Lung (tissue), 12 donors: ENCODE data around the gene VPS72. TPM values are rescaled to one million over a fixed set of nuclear protein-coding genes. Genes with fewer than 3 reads are reported as not detected.

ENCODE experiments used
- ATAC-seq: fragments of 200-7000 bp; cut with Tn5 transposase; one replicate; pipeline ENCODE4 v1.9.1; 2020; ENCODE audit warnings: moderate number of reproducible peaks; ENCODE audit not compliant: insufficient read depth, low FRiP score
- DNase-seq, 3 donors: peaks; one replicate each; pipeline ENCODE4 v3.0.0-alpha.2; 2013 to 2017
- H3K27ac ChIP-seq, 2 donors: one replicate each; pipeline ENCODE4 v1.5.1; 2013; ENCODE audit warnings: mild to moderate bottlenecking in 2 of 2, moderate library complexity in 2 of 2, control low read depth in 1 of 2, inconsistent platforms in 1 of 2, low read depth in 1 of 2, low read length in 1 of 2
- H3K27me3 ChIP-seq, 3 donors: one replicate each; pipeline ENCODE4 v1.5.1; 2013; ENCODE audit warnings: low read length in 2 of 3; ENCODE audit not compliant: control insufficient read depth in 3 of 3, insufficient read depth in 3 of 3
- H3K36me3 ChIP-seq, 4 donors: one replicate each; pipeline ENCODE4 v1.5.1; 2013; ENCODE audit warnings: low read length in 4 of 4, mild to moderate bottlenecking in 1 of 4, moderate library complexity in 1 of 4; ENCODE audit not compliant: control insufficient read depth in 4 of 4, insufficient read depth in 4 of 4
- H3K4me1 ChIP-seq, 5 donors: one replicate each; pipeline ENCODE4 v1.5.1; 2013; ENCODE audit warnings: low read length in 5 of 5, mild to moderate bottlenecking in 2 of 5, moderate library complexity in 1 of 5; ENCODE audit not compliant: control insufficient read depth in 5 of 5, insufficient read depth in 5 of 5
- H3K4me3 ChIP-seq: one replicate; pipeline ENCODE4 v1.5.1; 2013; ENCODE audit warnings: mild to moderate bottlenecking, control low read depth, moderate library complexity
- H3K9ac ChIP-seq, 2 donors: one replicate each; pipeline ENCODE4 v1.5.1; 2013; ENCODE audit warnings: low read length in 2 of 2, control low read depth in 1 of 2; ENCODE audit not compliant: insufficient read depth in 1 of 2
- H3K9me3 ChIP-seq, 4 donors: one replicate each; pipeline ENCODE4 v1.5.1; 2013; ENCODE audit warnings: low read length in 3 of 4, mild to moderate bottlenecking in 1 of 4, moderate library complexity in 1 of 4; ENCODE audit not compliant: control insufficient read depth in 4 of 4, insufficient read depth in 3 of 4
- CTCF ChIP-seq: IDR thresholded peaks from 2 replicates; pipeline ENCODE4 v1.5.1; 2012; ENCODE audit warnings: mild to moderate bottlenecking; ENCODE audit errors: control extremely low read depth, extremely low read depth
- WGBS, 2 donors: extraction: QIAGEN DNeasy Blood & Tissue Kit; methylation state at CpG; one replicate each; pipeline ENCODE4 v1.1.7; 2013; 5-methylcytosine and 5-hydroxymethylcytosine counted together
- polyA plus RNA-seq, 2 donors: library from polyadenylated mRNA; stranded (reverse); fragments of 200-250 nt; gene quantifications; one replicate each; pipeline ENCODE4 v1.2.1, GENCODE V29; 2013
- total RNA-seq, 2 donors: library from RNA; depleted of rRNA in 1 of 2; stranded (reverse); fragments of >200 nt in 1 of 2; gene quantifications; one replicate each; pipeline ENCODE4 v1.2.1, GENCODE V29; 2014 to 2021
- donor health status: control.
- donor health status: control.
- donor health status: Bipolar disorder and iron deficiency.
- donor health status: healthy.
- donor health status: DM: yes; HTN: yes; CAD: no.

The VPS72 gene
- total and polyA plus RNA-seq, 4 donors, result 28.6 to 39.1 (median 30.8) TPM

DNA sequence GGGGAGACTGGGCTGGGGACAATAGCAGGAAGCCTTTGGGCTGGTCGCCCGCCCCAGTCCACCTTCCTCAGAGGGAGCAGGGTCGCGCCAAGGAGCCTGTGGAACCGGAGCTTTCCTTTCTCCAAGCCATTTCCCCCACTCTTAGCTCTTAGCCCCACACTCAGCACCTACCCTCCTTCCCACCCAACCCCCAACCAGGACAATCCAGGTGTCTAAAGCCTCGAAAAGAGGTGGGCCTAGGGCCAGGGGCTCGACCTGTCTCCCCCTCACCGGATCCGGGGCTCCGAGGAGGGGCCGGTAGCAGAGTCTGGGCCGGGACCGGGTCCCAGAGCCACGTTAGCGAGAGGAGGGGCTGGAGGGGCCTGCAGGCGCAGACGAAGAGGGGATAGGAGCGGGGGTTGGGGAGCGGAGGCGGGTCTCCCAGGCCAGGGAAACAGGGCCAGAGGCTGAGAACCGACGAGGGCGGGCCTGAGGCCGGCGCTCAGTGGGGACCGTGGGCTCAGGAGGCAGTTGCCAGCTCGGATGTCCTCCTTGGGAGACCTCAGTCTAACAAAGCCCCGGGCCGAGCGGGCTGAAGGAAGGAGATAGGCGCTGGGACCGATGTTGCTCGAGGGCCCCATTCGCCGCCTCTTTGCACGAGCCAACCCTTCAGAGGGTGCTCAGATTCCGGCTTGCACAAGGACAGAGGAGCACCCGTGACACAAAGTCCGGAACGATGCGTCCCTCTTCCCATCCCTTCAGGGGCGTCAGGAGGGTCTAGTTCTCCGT is 44.5 kb downstream of the VPS72 start:
- 19 to 21% methylated on average over 36 to 43 of the region's 43 CpGs for WGBS, 2 donors
- no peak for TF ChIP-seq CTCF
- ATAC-seq (no peak), DNase-seq (peak; percentile 35 to 50 (median 50))
- Histone ChIP-seq H3K4me1 (peaks cover 7 to 32% (median 12%) of the 10 kb centered on the region in 5 donors), H3K9ac (peak overlapping the region in 1 of 2 donors; percentile 76), H3K27ac (peak overlapping the region in 1 of 2 donors; percentile 84), H3K4me3 (peak overlapping the region; percentile 60), H3K9me3 (no peaks in the 10 kb centered on the region), H3K27me3 (no peaks in the 10 kb centered on the region), H3K36me3 (peaks cover 0 to 7% (median 2%) of the 10 kb centered on the region in 4 donors)

- H3K9ac ChIP-seq, result peak overlapping the region in 1 of 2 donors; percentile 47
- H3K27me3 ChIP-seq, result no peaks in the 10 kb centered on the region
- H3K27ac ChIP-seq, result peak overlapping the region in 1 of 2 donors; percentile 84
- TF ChIP-seq CTCF, result no peak
- no peaks in the 10 kb centered on the region for H3K9me3 ChIP-seq
- no peak overlapping the region for H3K4me3 ChIP-seq
- 56 to 68% methylated on average over 7 of the region's 7 CpGs for WGBS, 2 donors
- H3K4me1 ChIP-seq, result peaks cover 7 to 32% (median 12%) of the 10 kb centered on the region in 5 donors
- ATAC-seq (no peak), DNase-seq (peak in 2 of 3 donors; percentile 35 to 57)
- H3K36me3 ChIP-seq, result peaks cover 0 to 8% (median 3%) of the 10 kb centered on the region in 4 donors
Measured at GRCh38 chr1:151144474-151145303, 45.3 kb downstream of the VPS72 start.

- TF ChIP-seq CTCF, result no peak
- H3K27ac ChIP-seq, result peak overlapping the region in 1 of 2 donors; percentile 84
- H3K4me3 ChIP-seq, result no peak overlapping the region
- H3K9me3 ChIP-seq, result no peaks in the 10 kb centered on the region
- WGBS, 2 donors, result 65 to 85% methylated on average over 4 to 5 of the region's 5 CpGs
- DNase-seq (no peak), ATAC-seq (no peak)
- H3K27me3 ChIP-seq, result no peaks in the 10 kb centered on the region
- peaks cover 7 to 32% (median 12%) of the 10 kb centered on the region in 5 donors for H3K4me1 ChIP-seq
- peak overlapping the region in 1 of 2 donors; percentile 39 for H3K9ac ChIP-seq
- H3K36me3 ChIP-seq, result peaks cover 0 to 8% (median 3%) of the 10 kb centered on the region in 4 donors
Measured at GRCh38 chr1:151143986-151144385, 46.0 kb downstream of the VPS72 start.
